Measurements from ENCODE around the gene LMAN1.

Gene LMAN1

DNA sequence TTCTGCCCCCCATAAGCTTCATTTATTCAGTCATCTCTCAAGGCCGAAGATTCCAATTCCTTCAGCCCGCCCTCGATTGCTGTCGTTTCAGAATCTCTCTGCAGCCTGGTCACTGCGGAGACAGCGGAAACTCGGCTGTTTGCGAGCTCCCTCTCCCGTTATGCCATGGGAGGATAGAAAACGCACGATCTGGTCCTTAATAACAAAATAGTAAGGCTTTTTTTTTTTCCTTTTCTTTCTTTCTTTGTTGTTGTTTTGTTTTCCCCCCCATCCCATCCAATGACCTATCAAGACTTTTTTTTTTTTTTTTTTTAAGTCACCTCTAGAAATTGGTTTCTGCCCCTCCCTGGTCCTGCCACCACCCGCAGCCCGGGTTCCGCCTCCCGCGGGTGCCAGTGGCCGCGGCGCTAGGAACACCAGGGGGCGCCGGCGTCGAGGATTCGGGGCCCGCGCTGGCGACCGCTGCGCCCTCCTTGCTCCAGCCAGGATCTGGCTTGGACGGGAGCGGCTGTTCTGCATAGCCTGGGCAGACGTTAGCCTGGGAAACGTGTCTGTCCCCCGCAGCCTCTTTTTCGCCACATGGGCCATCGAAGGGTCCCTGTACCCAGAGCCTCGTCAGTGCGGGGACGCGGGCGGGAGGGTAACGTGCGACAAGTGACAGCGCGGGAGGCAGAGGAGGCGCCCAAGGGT lies 50.7 kb downstream of the LMAN1 start:
- no peaks in the 10 kb centered on the region for H3K9me3 ChIP-seq (ENCODE audit: control insufficient read depth in 5 of 5, low read length in 5 of 5)
- H3K27ac ChIP-seq (ENCODE audit: low read depth, low read length), result no peak overlapping the region
- H3K27me3 ChIP-seq (ENCODE audit: control insufficient read depth in 5 of 5, insufficient read depth in 4 of 5, low read length in 5 of 5), result peaks cover 10 to 24% (median 12%) of the 10 kb centered on the region in 5 donors
- peak overlapping the region in 4 of 5 donors; percentile 25 to 52 (median 42) for H3K4me3 ChIP-seq (ENCODE audit: low read depth in 1 of 5, low read length in 5 of 5)
- H3K9ac ChIP-seq (ENCODE audit: low read length in 5 of 5), result no peak overlapping the region
- H3K36me3 ChIP-seq (ENCODE audit: control insufficient read depth in 5 of 5, insufficient read depth in 5 of 5, low read length in 5 of 5), result no peaks in the 10 kb centered on the region
- peaks cover 0 to 10% (median 7%) of the 10 kb centered on the region in 5 donors for H3K4me1 ChIP-seq (ENCODE audit: control insufficient read depth in 5 of 5, insufficient read depth in 5 of 5, low read length in 5 of 5)

DNA sequence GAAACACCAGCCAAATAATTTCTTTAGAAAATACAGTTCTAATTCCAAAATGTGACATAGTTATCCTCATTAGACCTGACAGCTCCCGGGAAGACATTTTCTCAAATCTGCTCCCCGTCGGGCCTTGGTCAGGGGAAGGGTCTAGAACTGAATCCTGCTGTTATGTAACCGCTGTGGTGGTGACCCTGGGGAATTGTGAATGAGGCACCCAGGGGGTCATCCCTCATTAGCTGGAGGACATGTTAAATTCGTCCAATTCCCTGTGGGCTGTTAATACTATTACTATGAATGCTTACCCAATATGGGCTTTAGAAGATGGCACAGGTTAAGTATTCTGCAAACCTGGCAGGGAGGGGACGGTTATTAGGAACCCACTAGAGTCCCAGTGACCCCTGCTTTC lies 52.4 kb downstream of the LMAN1 start:
- no peak overlapping the region for H3K27ac ChIP-seq (ENCODE audit: low read depth, low read length)
- no peaks in the 10 kb centered on the region for H3K36me3 ChIP-seq (ENCODE audit: control insufficient read depth in 5 of 5, insufficient read depth in 5 of 5, low read length in 5 of 5)
- H3K9me3 ChIP-seq (ENCODE audit: control insufficient read depth in 5 of 5, low read length in 5 of 5), result no peaks in the 10 kb centered on the region
- peaks cover 10 to 26% (median 11%) of the 10 kb centered on the region in 5 donors for H3K27me3 ChIP-seq (ENCODE audit: control insufficient read depth in 5 of 5, insufficient read depth in 4 of 5, low read length in 5 of 5)
- no peak overlapping the region for H3K4me3 ChIP-seq (ENCODE audit: low read depth in 1 of 5, low read length in 5 of 5)
- H3K9ac ChIP-seq (ENCODE audit: low read length in 5 of 5), result no peak overlapping the region
- peaks cover 0 to 10% (median 7%) of the 10 kb centered on the region in 5 donors for H3K4me1 ChIP-seq (ENCODE audit: control insufficient read depth in 5 of 5, insufficient read depth in 5 of 5, low read length in 5 of 5)

DNA sequence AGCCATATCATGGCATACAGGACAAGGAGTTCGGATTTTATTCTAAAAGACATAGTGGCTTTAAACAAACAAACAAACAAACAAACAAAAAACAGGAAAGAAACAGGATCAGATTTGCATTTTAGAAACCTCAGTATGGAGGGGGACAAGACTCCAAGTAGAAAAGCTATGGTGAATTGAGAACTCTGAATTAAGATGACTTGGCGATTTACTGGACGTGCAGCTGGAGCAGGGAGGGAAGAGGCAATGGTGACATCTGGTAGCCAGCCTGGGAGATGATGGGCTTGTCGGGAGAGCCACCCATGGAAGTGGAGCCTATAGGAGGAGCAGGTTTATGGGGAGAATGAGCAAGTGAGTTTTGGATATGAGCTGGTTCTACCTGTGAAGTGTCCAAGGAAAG lies 53.8 kb downstream of the LMAN1 start:
- H3K27me3 ChIP-seq (ENCODE audit: control insufficient read depth in 5 of 5, insufficient read depth in 4 of 5, low read length in 5 of 5), result peaks cover 8 to 26% (median 11%) of the 10 kb centered on the region in 5 donors
- peaks cover 0 to 10% (median 7%) of the 10 kb centered on the region in 5 donors for H3K4me1 ChIP-seq (ENCODE audit: control insufficient read depth in 5 of 5, insufficient read depth in 5 of 5, low read length in 5 of 5)
- no peak overlapping the region for H3K9ac ChIP-seq (ENCODE audit: low read length in 5 of 5)
- no peaks in the 10 kb centered on the region for H3K36me3 ChIP-seq (ENCODE audit: control insufficient read depth in 5 of 5, insufficient read depth in 5 of 5, low read length in 5 of 5)
- no peaks in the 10 kb centered on the region for H3K9me3 ChIP-seq (ENCODE audit: control insufficient read depth in 5 of 5, low read length in 5 of 5)
- no peak overlapping the region for H3K4me3 ChIP-seq (ENCODE audit: low read depth in 1 of 5, low read length in 5 of 5)
- H3K27ac ChIP-seq (ENCODE audit: low read depth, low read length), result no peak overlapping the region

DNA sequence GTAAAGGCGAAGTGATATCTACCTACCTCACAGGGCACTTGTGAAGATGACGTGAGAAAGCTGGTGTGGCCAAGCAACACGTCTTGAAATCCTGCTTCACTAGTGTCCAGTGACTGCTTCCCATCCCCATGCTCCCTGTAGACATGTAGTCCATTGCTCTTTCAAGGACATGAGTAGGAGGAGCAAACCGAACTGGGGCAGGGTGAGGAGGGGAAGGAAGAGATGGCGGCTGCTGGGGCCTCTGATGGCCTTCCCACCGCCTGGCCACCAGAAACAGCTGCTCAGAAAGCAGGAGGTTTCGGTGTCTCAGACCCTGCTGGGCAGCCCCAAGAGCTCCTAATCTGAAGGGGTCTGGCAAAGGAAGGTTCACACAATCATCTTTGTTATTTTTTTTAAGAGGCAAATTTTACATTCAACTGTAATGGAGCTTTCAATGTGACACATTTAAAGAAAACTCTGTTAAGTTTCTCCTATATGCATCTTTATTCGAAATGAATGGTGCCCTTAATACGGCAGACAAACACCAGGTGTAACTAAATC lies 55.3 kb downstream of the LMAN1 start:
- Histone ChIP-seq H3K4me1 (ENCODE audit: control insufficient read depth in 5 of 5, insufficient read depth in 5 of 5, low read length in 5 of 5) (peaks cover 0 to 7% (median 6%) of the 10 kb centered on the region in 5 donors), H3K36me3 (ENCODE audit: control insufficient read depth in 5 of 5, insufficient read depth in 5 of 5, low read length in 5 of 5) (no peaks in the 10 kb centered on the region), H3K27me3 (ENCODE audit: control insufficient read depth in 5 of 5, insufficient read depth in 4 of 5, low read length in 5 of 5) (peaks cover 8 to 21% (median 11%) of the 10 kb centered on the region in 5 donors)

DNA sequence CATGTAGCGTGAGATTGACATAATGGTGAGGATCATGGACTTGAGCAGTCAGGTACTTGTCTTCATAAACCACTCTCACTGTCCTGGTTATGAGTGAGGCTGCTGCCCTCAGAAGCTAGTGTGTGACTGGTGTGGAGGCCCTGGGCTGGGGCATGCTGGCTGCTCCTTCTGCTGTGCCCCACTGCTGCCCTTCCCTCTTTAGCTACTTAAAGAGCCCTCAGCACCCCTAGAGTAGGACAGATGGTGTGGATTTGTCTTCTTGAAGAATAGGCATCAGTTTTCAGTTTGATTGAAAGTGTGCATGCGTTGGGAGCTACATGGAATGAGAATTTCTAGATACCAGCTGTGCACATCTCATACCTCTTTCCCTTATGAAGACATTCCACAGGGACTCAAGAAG lies 56.1 kb downstream of the LMAN1 start:
- H3K9me3 ChIP-seq (ENCODE audit: control insufficient read depth in 5 of 5, low read length in 5 of 5), result no peaks in the 10 kb centered on the region
- no peaks in the 10 kb centered on the region for H3K36me3 ChIP-seq (ENCODE audit: control insufficient read depth in 5 of 5, insufficient read depth in 5 of 5, low read length in 5 of 5)
- H3K4me3 ChIP-seq (ENCODE audit: low read depth in 1 of 5, low read length in 5 of 5), result no peak overlapping the region
- no peak overlapping the region for H3K27ac ChIP-seq (ENCODE audit: low read depth, low read length)
- peaks cover 0 to 1% (median under 1%) of the 10 kb centered on the region in 5 donors for H3K4me1 ChIP-seq (ENCODE audit: control insufficient read depth in 5 of 5, insufficient read depth in 5 of 5, low read length in 5 of 5)
- H3K9ac ChIP-seq (ENCODE audit: low read length in 5 of 5), result no peak overlapping the region
- H3K27me3 ChIP-seq (ENCODE audit: control insufficient read depth in 5 of 5, insufficient read depth in 4 of 5, low read length in 5 of 5), result peaks cover 8 to 20% (median 11%) of the 10 kb centered on the region in 5 donors

More for the DNA sequence above, 55.3 kb downstream of the LMAN1 start:
- Histone ChIP-seq H3K4me3 (ENCODE audit: low read depth in 1 of 5, low read length in 5 of 5) (no peak overlapping the region), H3K9me3 (ENCODE audit: control insufficient read depth in 5 of 5, low read length in 5 of 5) (no peaks in the 10 kb centered on the region), H3K9ac (ENCODE audit: low read length in 5 of 5) (no peak overlapping the region), H3K27ac (ENCODE audit: low read depth, low read length) (no peak overlapping the region)

DNA sequence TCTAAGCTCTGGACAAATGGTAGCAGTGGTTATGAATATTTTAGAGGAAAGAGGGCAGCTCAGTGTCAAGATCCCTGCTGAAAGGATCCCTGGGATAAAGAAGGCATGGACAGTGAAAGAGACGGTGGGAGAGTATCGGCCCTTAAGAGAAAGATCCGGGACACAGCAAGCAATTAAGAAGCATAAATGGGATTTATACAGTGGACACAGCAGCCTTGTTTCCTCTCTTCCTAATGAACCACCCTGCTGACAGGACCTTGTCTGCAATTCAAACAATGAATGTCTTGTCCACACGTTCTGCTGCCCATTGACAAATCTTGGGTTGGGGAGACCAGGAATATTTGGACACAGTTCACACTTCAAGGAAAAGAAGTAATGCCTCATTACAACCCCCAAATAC lies 57.1 kb downstream of the LMAN1 start:
- Histone ChIP-seq H3K36me3 (ENCODE audit: control insufficient read depth in 5 of 5, insufficient read depth in 5 of 5, low read length in 5 of 5) (no peaks in the 10 kb centered on the region), H3K9ac (ENCODE audit: low read length in 5 of 5) (no peak overlapping the region), H3K27ac (ENCODE audit: low read depth, low read length) (no peak overlapping the region), H3K9me3 (ENCODE audit: control insufficient read depth in 5 of 5, low read length in 5 of 5) (no peaks in the 10 kb centered on the region), H3K27me3 (ENCODE audit: control insufficient read depth in 5 of 5, insufficient read depth in 4 of 5, low read length in 5 of 5) (peaks cover 6 to 20% (median 10%) of the 10 kb centered on the region in 5 donors), H3K4me3 (ENCODE audit: low read depth in 1 of 5, low read length in 5 of 5) (no peak overlapping the region), H3K4me1 (ENCODE audit: control insufficient read depth in 5 of 5, insufficient read depth in 5 of 5, low read length in 5 of 5) (no peaks in the 10 kb centered on the region)

DNA sequence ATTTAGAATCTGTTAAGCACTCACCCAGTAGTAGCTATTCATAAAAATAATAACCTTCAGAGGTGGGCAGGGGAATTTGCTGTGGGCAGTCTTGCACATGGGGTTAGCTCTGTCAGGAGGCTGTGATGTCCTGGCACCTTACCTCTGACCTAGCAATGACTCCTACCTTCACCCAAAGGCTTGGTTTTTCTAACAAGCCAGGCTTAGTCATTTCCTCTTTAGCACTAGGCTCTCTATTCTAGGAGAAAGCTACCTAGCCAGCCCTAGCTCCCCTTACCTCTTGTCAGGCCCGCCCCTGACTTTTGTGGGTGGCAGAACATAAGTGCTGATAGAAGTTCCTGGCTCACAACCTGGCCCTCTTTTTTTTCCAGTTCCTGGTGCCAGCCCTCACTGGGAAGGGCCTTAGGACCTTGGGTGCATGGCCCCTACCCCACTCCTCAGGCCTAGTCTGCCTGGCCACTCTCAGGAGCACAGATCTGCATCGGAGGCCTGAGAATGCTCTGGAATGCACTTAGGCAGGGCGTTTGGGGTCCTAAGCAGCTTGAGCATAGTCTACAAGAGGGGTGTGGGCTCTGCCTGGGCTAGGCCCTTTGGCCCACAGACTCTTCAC lies 58.3 kb downstream of the LMAN1 start:
- H3K9me3 ChIP-seq (ENCODE audit: control insufficient read depth in 5 of 5, low read length in 5 of 5), result no peaks in the 10 kb centered on the region
- H3K27ac ChIP-seq (ENCODE audit: low read depth, low read length), result no peak overlapping the region
- no peaks in the 10 kb centered on the region for H3K36me3 ChIP-seq (ENCODE audit: control insufficient read depth in 5 of 5, insufficient read depth in 5 of 5, low read length in 5 of 5)
- no peak overlapping the region for H3K9ac ChIP-seq (ENCODE audit: low read length in 5 of 5)
- peaks cover 6 to 17% (median 8%) of the 10 kb centered on the region in 5 donors for H3K27me3 ChIP-seq (ENCODE audit: control insufficient read depth in 5 of 5, insufficient read depth in 4 of 5, low read length in 5 of 5)
- H3K4me1 ChIP-seq (ENCODE audit: control insufficient read depth in 5 of 5, insufficient read depth in 5 of 5, low read length in 5 of 5), result no peaks in the 10 kb centered on the region
- no peak overlapping the region for H3K4me3 ChIP-seq (ENCODE audit: low read depth in 1 of 5, low read length in 5 of 5)

DNA sequence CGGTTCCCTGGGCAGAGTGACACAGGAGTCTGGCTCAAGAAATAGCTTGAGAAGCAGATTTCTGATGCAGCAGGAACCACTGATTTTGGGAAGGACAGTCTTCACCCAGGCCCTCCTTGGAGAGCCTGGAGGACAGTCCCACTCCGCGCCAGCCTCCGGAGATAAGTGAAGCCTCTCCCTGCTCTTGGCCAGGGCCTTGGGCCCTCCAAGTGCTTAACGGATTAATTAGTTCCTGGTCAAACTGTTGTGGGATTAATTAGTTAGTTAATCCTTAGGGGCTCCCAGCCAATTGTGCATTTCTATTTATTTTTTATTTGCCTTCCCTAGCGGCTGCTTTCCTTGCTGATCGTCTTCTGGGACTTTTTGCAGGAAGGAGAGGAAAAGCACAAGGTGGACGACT lies 60.2 kb downstream of the LMAN1 start:
- no peak overlapping the region for H3K9ac ChIP-seq (ENCODE audit: low read length in 5 of 5)
- H3K36me3 ChIP-seq (ENCODE audit: control insufficient read depth in 5 of 5, insufficient read depth in 5 of 5, low read length in 5 of 5), result no peaks in the 10 kb centered on the region
- no peak overlapping the region for H3K4me3 ChIP-seq (ENCODE audit: low read depth in 1 of 5, low read length in 5 of 5)
- H3K27me3 ChIP-seq (ENCODE audit: control insufficient read depth in 5 of 5, insufficient read depth in 4 of 5, low read length in 5 of 5), result peaks cover 6 to 17% (median 9%) of the 10 kb centered on the region in 5 donors
- H3K9me3 ChIP-seq (ENCODE audit: control insufficient read depth in 5 of 5, low read length in 5 of 5), result no peaks in the 10 kb centered on the region
- no peaks in the 10 kb centered on the region for H3K4me1 ChIP-seq (ENCODE audit: control insufficient read depth in 5 of 5, insufficient read depth in 5 of 5, low read length in 5 of 5)
- H3K27ac ChIP-seq (ENCODE audit: low read depth, low read length), result no peak overlapping the region

DNA sequence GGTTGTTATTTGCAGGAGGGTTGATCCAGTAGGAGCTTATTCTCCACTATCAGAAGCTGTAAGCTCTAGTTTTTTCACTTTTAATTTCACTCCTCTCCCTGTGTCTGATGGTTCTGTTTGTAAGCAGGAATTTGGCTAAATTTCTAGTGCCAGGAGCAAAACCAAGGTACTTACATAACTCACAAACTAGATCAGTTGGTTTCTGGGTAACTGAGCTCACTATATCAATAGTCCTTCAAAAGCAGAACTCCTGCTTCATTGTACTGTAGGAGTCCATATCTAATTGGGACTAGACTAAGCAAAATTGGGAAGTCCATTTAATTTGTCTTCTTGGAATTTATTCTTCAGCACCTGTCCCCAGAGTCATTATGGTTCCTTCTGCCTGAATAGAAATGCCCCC lies 65.7 kb downstream of the LMAN1 start:
- Histone ChIP-seq H3K4me1 (ENCODE audit: control insufficient read depth in 5 of 5, insufficient read depth in 5 of 5, low read length in 5 of 5) (no peaks in the 10 kb centered on the region), H3K27ac (ENCODE audit: low read depth, low read length) (no peak overlapping the region), H3K4me3 (ENCODE audit: low read depth in 1 of 5, low read length in 5 of 5) (no peak overlapping the region), H3K36me3 (ENCODE audit: control insufficient read depth in 5 of 5, insufficient read depth in 5 of 5, low read length in 5 of 5) (no peaks in the 10 kb centered on the region), H3K27me3 (ENCODE audit: control insufficient read depth in 5 of 5, insufficient read depth in 4 of 5, low read length in 5 of 5) (peaks cover 0 to 11% (median 4%) of the 10 kb centered on the region in 5 donors), H3K9ac (ENCODE audit: low read length in 5 of 5) (no peak overlapping the region), H3K9me3 (ENCODE audit: control insufficient read depth in 5 of 5, low read length in 5 of 5) (no peaks in the 10 kb centered on the region)

DNA sequence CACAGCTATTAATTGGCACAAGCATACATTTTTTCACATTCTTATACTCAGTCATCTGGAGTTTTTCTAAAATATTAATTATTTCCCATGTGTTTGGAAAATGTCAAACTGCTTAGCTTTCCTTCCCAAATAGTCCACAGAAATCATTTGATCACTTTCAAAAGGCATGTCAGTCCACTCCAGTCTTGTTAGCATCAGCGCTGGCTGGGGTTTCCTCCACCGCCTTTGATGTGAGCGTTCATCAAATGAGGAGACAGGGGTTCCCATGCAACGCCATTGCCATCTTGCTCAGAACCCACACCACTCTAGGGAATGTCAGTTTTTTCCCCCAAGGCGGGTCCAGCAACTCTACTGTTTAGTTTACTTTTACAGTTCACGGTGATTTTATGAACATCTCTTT lies 72.7 kb downstream of the LMAN1 start:
- Histone ChIP-seq H3K9me3 (ENCODE audit: control insufficient read depth in 5 of 5, low read length in 5 of 5) (no peaks in the 10 kb centered on the region), H3K4me3 (ENCODE audit: low read depth in 1 of 5, low read length in 5 of 5) (no peak overlapping the region), H3K27me3 (ENCODE audit: control insufficient read depth in 5 of 5, insufficient read depth in 4 of 5, low read length in 5 of 5) (peaks cover 0 to 9% (median 5%) of the 10 kb centered on the region in 5 donors), H3K36me3 (ENCODE audit: control insufficient read depth in 5 of 5, insufficient read depth in 5 of 5, low read length in 5 of 5) (no peaks in the 10 kb centered on the region), H3K4me1 (ENCODE audit: control insufficient read depth in 5 of 5, insufficient read depth in 5 of 5, low read length in 5 of 5) (no peaks in the 10 kb centered on the region), H3K9ac (ENCODE audit: low read length in 5 of 5) (no peak overlapping the region), H3K27ac (ENCODE audit: low read depth, low read length) (no peak overlapping the region)
